Measurements from ENCODE around the gene NRP1.

DNA sequence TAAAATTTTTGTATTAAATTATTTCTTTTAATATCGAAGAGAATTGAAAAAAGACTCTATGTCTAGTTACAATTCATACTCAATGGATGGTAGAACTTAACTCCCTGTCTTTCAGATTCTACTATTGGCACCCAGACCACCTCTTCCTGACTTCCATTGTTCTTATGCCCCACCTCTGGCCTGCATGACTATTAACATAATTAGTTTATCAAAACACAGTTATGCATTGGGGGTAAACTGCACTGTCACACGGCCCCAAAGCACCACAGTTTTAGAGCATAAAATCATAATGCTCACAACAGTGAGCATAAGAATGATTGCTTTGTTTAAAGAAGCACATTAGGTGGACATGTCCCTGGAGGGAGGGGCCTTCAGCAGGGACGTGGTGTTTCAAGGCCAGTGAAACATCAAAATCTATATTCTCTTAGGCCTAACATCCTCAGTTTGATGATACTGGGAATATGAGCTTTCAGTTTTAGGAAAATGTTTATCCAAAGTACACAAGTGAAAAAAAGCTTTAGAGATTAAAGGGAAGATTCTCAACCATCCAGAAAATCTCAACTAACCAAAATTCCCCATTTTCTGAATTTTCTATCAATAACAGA lies 79.8 kb downstream of the NRP1 start:
- no peak for TF ChIP-seq POLR2A (IDR thresholded peaks at IDR 0.05)
- TF ChIP-seq, protein P1, sequence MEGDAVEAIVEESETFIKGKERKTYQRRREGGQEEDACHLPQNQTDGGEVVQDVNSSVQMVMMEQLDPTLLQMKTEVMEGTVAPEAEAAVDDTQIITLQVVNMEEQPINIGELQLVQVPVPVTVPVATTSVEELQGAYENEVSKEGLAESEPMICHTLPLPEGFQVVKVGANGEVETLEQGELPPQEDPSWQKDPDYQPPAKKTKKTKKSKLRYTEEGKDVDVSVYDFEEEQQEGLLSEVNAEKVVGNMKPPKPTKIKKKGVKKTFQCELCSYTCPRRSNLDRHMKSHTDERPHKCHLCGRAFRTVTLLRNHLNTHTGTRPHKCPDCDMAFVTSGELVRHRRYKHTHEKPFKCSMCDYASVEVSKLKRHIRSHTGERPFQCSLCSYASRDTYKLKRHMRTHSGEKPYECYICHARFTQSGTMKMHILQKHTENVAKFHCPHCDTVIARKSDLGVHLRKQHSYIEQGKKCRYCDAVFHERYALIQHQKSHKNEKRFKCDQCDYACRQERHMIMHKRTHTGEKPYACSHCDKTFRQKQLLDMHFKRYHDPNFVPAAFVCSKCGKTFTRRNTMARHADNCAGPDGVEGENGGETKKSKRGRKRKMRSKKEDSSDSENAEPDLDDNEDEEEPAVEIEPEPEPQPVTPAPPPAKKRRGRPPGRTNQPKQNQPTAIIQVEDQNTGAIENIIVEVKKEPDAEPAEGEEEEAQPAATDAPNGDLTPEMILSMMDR (IDR thresholded peaks at IDR 0.05), result no peak
